GM18909 (cell line): Measurements from ENCODE around the gene ITPK1.

Experiments used
- ATAC-seq: cut with Tn5 transposase; IDR thresholded peaks from one replicate; pipeline ENCODE4 v1.9.1; 2021; ENCODE audit warnings: mild to moderate bottlenecking; ENCODE audit not compliant: unreplicated experiment, poor library complexity

The ITPK1 gene

DNA sequence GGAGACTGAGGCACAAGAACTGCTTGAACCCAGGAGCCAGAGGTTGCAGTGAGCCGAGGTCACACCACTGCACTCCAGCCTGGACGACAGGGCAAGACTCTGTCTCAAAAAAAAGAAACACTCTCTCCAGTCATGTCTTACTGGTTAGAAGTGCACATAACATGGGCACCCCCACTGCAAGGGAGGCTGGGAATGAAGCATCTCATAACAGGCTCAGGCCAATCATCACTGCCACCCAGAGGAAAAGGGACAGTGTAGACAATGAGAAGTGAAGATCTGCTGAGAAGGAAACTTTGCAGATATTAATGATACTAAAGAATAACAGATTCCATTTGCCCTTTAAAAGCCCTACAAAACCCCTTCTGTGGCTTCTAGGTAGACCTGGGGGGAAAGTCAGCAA lies 66.9 kb downstream of the ITPK1 start:
- ATAC-seq: no peak

GRCh38 chr14:93047661-93048060 lies 68.1 kb downstream of the ITPK1 start:
- ATAC-seq: no peak

DNA sequence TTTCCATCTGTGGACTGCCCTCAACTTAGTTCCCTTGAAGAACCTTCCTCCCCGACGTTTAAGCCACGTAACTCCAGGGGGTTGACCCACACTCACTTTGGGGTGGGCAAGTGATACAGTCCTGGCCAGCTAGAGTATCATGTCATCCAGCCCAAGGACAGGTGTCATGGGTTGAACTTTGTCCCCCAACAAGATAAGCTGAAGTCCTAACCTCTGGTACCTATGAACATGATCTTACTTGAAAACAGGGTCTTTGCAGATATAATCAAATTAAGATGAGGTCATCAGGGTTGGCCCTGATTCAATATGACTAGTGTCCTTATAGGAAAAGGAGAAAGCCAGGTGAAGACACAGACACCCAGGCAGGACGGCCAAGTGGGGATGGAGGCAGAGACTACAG lies 68.6 kb downstream of the ITPK1 start:
- ATAC-seq: no peak

DNA sequence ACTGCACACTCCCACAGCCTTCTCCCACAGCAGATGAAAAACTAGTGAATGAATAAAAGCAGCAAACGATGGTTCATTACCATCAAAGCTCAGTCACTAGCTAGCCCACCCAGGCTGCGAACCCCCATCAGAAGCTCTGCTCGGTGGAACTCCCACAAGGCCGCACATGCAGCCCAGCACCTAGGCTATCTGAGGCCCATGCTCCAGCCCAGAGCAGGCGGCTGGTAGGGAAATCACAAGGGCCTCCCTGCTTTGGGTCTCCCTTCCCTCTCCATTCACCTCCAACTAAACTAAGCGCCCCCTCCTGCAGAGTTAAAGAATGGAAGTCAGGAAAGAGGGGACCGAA lies 69.0 kb downstream of the ITPK1 start:
- no peak for ATAC-seq

- no peak for ATAC-seq
Observed at GRCh38 chr14:93045965-93046704, 69.6 kb downstream of the ITPK1 start.

DNA sequence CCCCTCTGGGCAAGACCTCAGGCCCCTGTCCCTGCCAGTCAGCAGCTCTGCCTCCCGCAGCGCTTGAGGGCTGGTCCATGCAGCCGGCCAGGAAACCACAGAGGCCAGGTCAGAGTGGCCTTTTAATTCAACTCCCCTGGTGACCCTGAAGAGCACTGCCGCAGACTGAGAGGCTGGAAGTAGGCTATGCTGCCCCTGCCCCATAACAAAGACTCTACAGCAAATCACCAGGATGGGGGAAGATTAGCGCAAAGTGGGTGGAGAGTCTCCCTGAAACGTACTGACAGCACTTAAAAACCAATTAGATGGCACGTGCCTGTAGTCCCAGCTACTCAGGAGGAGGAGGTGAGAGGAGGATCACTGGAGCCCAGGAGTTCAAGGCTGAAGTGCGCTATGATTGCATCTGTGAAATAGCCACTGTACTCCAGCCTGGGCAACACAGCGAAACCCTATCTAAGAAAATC lies 70.5 kb downstream of the ITPK1 start:
- ATAC-seq: no peak

DNA sequence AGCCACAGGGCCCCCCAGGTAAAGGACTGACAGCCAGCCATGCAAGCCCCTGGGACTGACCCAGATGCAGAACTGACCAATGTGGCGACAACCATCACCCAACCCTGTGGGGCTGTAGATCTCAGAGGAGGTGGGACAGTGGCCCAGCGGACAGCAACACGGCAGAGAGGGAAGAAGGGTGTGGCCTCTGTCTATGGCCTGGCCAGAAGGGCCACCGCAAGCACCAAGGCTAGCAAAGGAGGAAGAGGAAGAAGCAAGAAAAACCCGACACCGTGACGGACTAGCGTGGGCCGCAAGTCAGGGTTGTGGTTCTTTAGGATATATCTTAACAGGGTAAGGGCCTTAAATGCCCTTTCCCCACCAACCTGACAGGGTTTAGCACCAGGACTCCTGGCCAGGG lies 71.2 kb downstream of the ITPK1 start:
- peak; percentile 49 for ATAC-seq

- ATAC-seq: no peak
Observed at GRCh38 chr14:93044121-93044520, 71.6 kb downstream of the ITPK1 start.

DNA sequence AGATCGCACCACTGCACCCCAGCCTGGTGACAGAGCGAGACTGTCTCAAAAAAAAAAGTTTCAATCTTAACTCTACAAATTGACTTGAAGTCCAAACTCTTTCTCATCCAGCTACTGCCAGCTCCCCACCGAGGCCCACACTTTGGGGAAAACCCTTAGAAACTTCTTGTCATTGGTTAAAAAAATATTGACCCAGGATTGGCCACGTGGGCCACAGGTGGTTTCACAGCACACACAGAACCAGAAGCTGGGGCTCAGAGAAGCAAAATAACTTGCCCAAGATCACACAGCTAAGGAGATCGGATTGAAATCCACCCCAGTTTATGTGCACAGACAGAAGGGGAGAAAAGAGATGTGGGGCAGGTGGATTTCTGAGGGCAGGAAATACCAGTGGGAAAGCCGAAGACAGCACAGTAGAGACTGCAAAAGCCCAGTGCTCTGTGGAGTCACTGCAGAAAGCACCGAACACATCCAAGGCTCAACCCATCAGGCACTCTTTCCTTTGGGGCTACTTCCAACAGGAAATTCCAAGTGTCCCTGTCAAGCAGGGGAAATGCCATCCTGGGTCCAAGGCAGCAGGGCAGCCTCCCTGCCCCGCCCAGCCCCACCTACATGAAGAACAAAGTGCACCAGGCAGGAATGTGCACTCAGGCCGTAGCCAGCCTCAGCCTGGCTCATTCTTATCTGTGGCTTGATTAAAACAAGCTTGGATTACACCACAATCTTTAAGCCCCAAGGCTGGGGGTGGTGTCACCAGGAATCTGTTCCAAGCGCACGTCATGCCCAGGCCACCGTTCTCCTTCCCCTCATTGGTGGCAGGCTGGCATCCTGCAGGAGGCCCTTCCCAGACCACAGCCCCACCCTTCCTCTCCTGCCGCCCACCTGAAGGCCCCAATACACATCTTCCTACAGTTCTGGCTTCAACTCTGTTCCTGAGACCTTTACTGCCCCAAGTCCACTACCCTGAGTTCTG lies 72.5 kb downstream of the ITPK1 start:
- ATAC-seq: no peak

DNA sequence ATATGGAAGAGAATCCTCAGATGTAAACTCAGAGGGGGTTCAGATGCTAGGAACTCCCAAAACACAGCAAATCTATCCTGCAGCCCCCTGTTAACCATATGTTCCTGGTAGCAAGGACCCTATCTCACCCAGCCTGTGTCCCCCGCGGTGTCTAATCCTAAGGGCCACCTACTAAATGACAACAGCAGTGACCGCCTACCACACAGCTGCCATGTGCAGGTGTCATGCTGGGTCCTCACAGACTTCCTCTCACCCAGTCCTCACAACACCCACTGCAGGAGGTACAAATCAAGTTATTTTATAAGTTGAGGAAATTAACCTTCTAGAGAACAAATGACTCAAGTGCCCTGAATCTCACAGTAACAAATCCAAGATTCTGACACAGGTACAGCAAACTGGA lies 73.9 kb downstream of the ITPK1 start:
- no peak for ATAC-seq

- ATAC-seq: no peak
Observed at GRCh38 chr14:93040982-93041381, 74.7 kb downstream of the ITPK1 start.

DNA sequence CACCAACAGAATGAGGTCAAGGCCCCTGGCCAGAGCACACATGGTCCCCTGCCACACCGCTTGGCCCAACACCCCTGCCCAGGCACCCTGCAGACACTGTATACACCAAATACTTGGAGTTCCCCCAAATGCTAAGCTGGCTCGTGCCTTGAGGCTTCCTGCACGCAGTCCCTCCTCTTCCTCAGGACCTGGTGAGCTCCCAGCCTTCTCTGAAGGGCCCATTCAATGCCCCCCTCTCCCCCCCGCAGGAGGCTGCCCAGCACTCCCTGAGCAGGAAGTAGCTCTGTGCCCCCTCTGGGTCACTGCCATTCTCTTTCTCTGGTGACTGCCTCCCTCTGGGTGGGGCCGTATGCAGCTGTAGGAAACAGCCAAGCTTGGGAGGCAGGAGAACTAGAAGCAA lies 75.3 kb downstream of the ITPK1 start:
- no peak for ATAC-seq

DNA sequence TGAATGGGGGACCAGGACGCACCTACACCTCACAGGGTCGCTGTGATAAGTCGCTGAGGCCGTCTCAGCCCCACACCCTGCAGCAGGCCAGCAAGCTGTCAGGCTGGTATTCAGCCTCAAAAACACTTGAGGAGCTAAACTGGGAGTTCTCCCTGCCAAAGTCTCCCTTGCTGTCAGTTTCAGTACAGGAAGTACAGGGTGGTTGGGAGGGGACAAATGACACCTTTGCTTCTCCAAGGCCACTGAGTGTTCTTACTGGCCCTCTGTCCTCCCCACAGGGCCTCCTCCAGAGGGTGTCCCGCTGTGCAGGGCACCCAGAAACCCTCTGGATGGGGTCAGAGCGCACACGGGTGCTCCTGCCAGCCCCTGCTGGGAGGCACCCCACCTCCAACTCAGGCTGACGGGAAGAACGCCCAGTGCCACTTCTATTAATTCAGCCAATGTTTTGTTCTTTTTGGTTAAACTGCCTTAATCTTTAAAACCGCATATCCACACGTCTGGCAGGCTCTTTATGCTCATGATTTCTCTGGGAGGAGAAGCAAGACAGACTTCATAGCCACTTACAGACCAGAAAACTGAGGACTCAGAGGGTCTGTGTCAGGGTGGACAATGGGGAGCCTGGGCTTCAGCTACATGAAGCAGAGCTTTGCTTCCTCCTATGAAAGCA lies 75.9 kb downstream of the ITPK1 start:
- no peak for ATAC-seq

GRCh38 chr14:93037351-93037750 lies 78.4 kb downstream of the ITPK1 start:
- ATAC-seq: no peak

GRCh38 chr14:93036652-93037345 lies 78.9 kb downstream of the ITPK1 start:
- ATAC-seq: no peak

DNA sequence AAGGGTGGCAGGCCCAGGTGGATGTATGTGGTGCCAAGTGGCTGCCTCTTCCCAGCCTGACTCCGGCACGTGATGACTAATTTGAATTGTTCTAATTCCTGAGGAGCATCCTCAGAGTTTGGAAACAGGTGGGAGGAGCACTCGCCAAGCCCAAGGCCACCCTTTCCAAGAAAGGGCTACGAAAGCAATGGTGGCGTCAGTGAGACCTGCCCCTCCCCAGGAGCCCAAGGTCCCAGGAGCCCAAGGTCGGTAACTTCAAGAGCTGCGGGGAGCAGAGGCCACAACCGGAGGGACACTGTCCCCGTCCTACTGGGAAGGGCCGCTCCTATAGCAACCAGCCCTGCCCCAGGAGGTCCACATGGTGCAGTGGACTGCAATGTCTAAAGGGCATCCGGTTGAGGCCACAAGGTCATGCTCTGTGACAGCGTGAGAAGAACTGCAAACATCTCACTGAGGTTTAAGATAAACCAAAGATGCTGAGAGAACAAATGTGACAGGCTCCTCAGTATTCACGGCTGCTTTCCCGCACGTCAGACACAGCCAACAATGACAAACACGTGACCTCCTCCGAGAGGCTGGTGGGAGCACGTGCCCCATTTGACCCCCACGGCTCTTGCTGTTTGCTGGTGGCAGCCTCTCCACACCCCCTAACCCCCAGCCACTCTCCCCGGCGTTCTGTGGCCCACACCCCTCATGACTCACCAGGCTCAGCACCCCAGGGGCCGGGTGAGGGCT lies 79.6 kb downstream of the ITPK1 start:
- no peak for ATAC-seq

GRCh38 chr14:93035585-93035916 lies 80.2 kb downstream of the ITPK1 start:
- no peak for ATAC-seq

DNA sequence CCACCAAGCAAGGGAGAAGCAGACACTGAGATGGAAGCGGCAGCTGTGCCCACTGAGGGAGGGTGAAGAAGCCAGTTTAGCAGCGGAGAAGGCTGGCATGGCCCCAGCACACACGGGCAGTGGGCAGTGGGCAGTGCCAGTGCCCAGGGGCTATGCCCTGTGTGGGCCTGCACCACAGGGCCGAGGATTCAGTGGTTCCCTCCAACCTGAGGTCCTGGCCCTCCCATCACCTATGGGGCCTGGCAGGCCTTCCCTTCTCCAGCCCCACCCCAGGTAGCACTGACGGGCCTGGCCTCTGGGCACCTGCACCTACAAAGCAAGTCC lies 81.1 kb downstream of the ITPK1 start:
- ATAC-seq: no peak

GRCh38 chr14:93033983-93034670 lies 81.6 kb downstream of the ITPK1 start:
- peak; percentile 72 for ATAC-seq
